OCI-LY7 (cell line): ENCODE data around the gene FOXJ3. TPM values are rescaled to one million over a fixed set of nuclear protein-coding genes. Genes with fewer than 3 reads are reported as not detected.

Experiments
- BruUV-seq: library from RNA; stranded (reverse); fragments of 400-500 nt; replicated peaks from 2 replicates; lab custom pipeline; 2021; lab: Mats Ljungman, UMichigan
- CTCF ChIA-PET: fragments of 300-600 bp; sonication (Branson Sonifier 250); formaldehyde crosslinking; loops from one replicate; lab custom pipeline; 2022; ENCODE audit warnings: antibody characterized with exemption; ENCODE audit not compliant: unreplicated experiment; lab: Charles Lee
- POLR2A ChIA-PET: fragments of 300-600 bp; sonication (Branson Sonifier 250); formaldehyde crosslinking; loops from one replicate; lab custom pipeline; 2022; ENCODE audit warnings: antibody characterized with exemption; lab: Charles Lee
- DNase-seq: peaks from one replicate; pipeline ENCODE4 v3.0.0-alpha.2; 2015; ENCODE audit warnings: low spot score
- H2AFZ ChIP-seq: fragments of 200-600 bp; sonication (generic), shearing (Covaris generic); 2 replicates; pipeline ENCODE4 v1.6.1; 2014; ENCODE audit warnings: mild to moderate bottlenecking, antibody characterized with exemption, low read length, moderate library complexity
- H3K27ac ChIP-seq: fragments of 200-600 bp; sonication (generic); 2 replicates; pipeline ENCODE4 v1.5.1; 2014; ENCODE audit warnings: mixed run types, low read depth, mild to moderate bottlenecking, moderate library complexity, low read length, inconsistent platforms; ENCODE audit not compliant: poor library complexity, severe bottlenecking
- H3K36me3 ChIP-seq: fragments of 200-600 bp; sonication (generic); 2 replicates; pipeline ENCODE4 v1.6.1; 2014; ENCODE audit warnings: mild to moderate bottlenecking, antibody characterized with exemption, low read length, moderate library complexity, mixed read lengths; ENCODE audit not compliant: insufficient read depth
- H3K4me1 ChIP-seq: fragments of 200-600 bp; sonication (generic); 2 replicates; pipeline ENCODE4 v1.5.1; 2014; ENCODE audit warnings: mild to moderate bottlenecking, low read length; ENCODE audit not compliant: insufficient read depth, poor library complexity, severe bottlenecking
- H3K4me2 ChIP-seq: fragments of 200-600 bp; sonication (generic); 2 replicates; pipeline ENCODE4 v1.6.1; 2014; ENCODE audit warnings: mild to moderate bottlenecking, low read length
- H3K4me3 ChIP-seq: fragments of 200-600 bp; sonication (generic); 2 replicates; pipeline ENCODE4 v1.5.1; 2014; ENCODE audit warnings: mild to moderate bottlenecking, low read depth, low read length; ENCODE audit not compliant: poor library complexity, severe bottlenecking
- H3K79me2 ChIP-seq: fragments of 200-600 bp; sonication (generic); 2 replicates; pipeline ENCODE4 v1.6.1; 2016; ENCODE audit warnings: low read depth, mild to moderate bottlenecking, low read length, moderate library complexity, mixed read lengths; ENCODE audit not compliant: insufficient read depth
- H3K9me2 ChIP-seq: fragments of 200-600 bp; sonication (generic); 2 replicates; pipeline ENCODE4 v1.6.1; 2016; ENCODE audit warnings: mild to moderate bottlenecking, low read length, mixed read lengths; ENCODE audit not compliant: insufficient read depth
- H3K9me3 ChIP-seq: fragments of 200-600 bp; sonication (generic); 2 replicates; pipeline ENCODE4 v1.6.1; 2014; ENCODE audit warnings: mild to moderate bottlenecking, mixed run types, low read length, mixed read lengths
- H4K20me1 ChIP-seq: fragments of 200-600 bp; sonication (generic); 2 replicates; pipeline ENCODE4 v1.6.1; 2014; ENCODE audit warnings: mild to moderate bottlenecking, antibody characterized with exemption, low read length, moderate library complexity, mixed read lengths; ENCODE audit not compliant: insufficient read depth
- CTCF ChIP-seq: fragments of 200-600 bp; sonication (generic); conservative IDR thresholded peaks from 2 replicates; pipeline ENCODE4 v1.5.1; 2014; ENCODE audit warnings: mild to moderate bottlenecking, antibody characterized with exemption, low read length, moderate library complexity, mixed read lengths
- EZH2phosphoT487 ChIP-seq: fragments of 200-600 bp; sonication (generic); IDR thresholded peaks from 2 replicates; pipeline ENCODE4 v1.6.1; 2018; ENCODE audit warnings: low read depth, borderline replicate concordance, mild to moderate bottlenecking, mixed run types, antibody characterized with exemption, low read length, moderate library complexity, mixed read lengths
- intact Hi-C: fragments of 100-400 bp; cut with micrococcal nuclease; formaldehyde crosslinking; loops from one replicate; pipeline ENCODE4 v1.10.0; 2022; ENCODE audit not compliant: unreplicated experiment
- total RNA-seq, 2 experiments: library from RNA; depleted of rRNA in 1 of 2; stranded (reverse); fragments of >200 nt in 1 of 2; shearing (Covaris generic) in 1 of 2; gene quantifications; 2 replicates each; pipeline ENCODE4 v1.2.3, GENCODE V29; 2014 to 2022

FOXJ3 gene
- total RNA-seq, 2 experiments from 2014 or later: 34.8 to 43.1 TPM

- intact Hi-C loops: no loop called here
- BruUV-seq: no TSS peak
- Histone ChIP-seq H4K20me1 (peaks cover 71% of the 10 kb centered on the region), H3K79me2 (peaks cover 99% of the 10 kb centered on the region), H3K9me3 (no peaks in the 10 kb centered on the region), H3K27ac (no peak overlapping the region), H3K4me2 (no peak overlapping the region), H3K36me3 (peaks cover 8% of the 10 kb centered on the region; the same call in 1 of the 2 replicates), H3K4me3 (no peak overlapping the region), H2AFZ (no peak overlapping the region), H3K9me2 (no peaks in the 10 kb centered on the region), H3K4me1 (peaks cover 12% of the 10 kb centered on the region)
- DNase-seq: no peak
- TF ChIP-seq EZH2phosphoT487 (no peak), CTCF (no peak)
- POLR2A ChIA-PET: no interaction called here
- CTCF ChIA-PET: no interaction called here
These were observed 12.5 kb downstream of the FOXJ3 start for GRCh38 chr1:42322577-42322976.

GRCh38 chr1:42321731-42322130, 13.3 kb downstream of the FOXJ3 start:
- H3K9me2 ChIP-seq: no peaks in the 10 kb centered on the region
- POLR2A ChIA-PET: no interaction called here
- BruUV-seq: no TSS peak
- no peak for DNase-seq
- H4K20me1 ChIP-seq: peaks cover 69% of the 10 kb centered on the region
- H3K4me3 ChIP-seq: no peak overlapping the region
- no peaks in the 10 kb centered on the region for H3K9me3 ChIP-seq
- H3K4me2 ChIP-seq: no peak overlapping the region
- no peak overlapping the region for H2AFZ ChIP-seq
- H3K79me2 ChIP-seq: peaks cover 99% of the 10 kb centered on the region
- intact Hi-C loops: no loop called here
- peaks cover 12% of the 10 kb centered on the region for H3K4me1 ChIP-seq
- no peak overlapping the region for H3K27ac ChIP-seq
- H3K36me3 ChIP-seq: peaks cover 8% of the 10 kb centered on the region; the same call in 1 of the 2 replicates
- CTCF ChIA-PET: no interaction called here
- TF ChIP-seq EZH2phosphoT487: no peak
- TF ChIP-seq CTCF: no peak

- peaks cover 12% of the 10 kb centered on the region for H3K4me1 ChIP-seq
- no peaks in the 10 kb centered on the region for H3K9me2 ChIP-seq
- no TSS peak for BruUV-seq
- intact Hi-C loops: no loop called here
- DNase-seq: no peak
- H3K79me2 ChIP-seq: peaks cover 99% of the 10 kb centered on the region
- CTCF ChIA-PET: no interaction called here
- POLR2A ChIA-PET: interaction anchor here (0.5 kb wide), 1 partner anchor 791 kb away, joined by 3 read pairs; no protein-coding TSS in a partner anchor
- H3K27ac ChIP-seq: no peak overlapping the region
- no peak overlapping the region for H2AFZ ChIP-seq
- H3K9me3 ChIP-seq: no peaks in the 10 kb centered on the region
- H3K36me3 ChIP-seq: peaks cover 8% of the 10 kb centered on the region; the same call in 1 of the 2 replicates
- H3K4me3 ChIP-seq: no peak overlapping the region
- TF ChIP-seq CTCF (no peak), EZH2phosphoT487 (no peak)
- peaks cover 70% of the 10 kb centered on the region for H4K20me1 ChIP-seq
- no peak overlapping the region for H3K4me2 ChIP-seq
These were observed 14.3 kb downstream of the FOXJ3 start for GRCh38 chr1:42320708-42321107.
